ENCODE measurements around the gene C2CD2.

GRCh38 chr21:41933313-41934079, 20.3 kb downstream of the C2CD2 start:
- TF ChIP-seq, protein P1, sequence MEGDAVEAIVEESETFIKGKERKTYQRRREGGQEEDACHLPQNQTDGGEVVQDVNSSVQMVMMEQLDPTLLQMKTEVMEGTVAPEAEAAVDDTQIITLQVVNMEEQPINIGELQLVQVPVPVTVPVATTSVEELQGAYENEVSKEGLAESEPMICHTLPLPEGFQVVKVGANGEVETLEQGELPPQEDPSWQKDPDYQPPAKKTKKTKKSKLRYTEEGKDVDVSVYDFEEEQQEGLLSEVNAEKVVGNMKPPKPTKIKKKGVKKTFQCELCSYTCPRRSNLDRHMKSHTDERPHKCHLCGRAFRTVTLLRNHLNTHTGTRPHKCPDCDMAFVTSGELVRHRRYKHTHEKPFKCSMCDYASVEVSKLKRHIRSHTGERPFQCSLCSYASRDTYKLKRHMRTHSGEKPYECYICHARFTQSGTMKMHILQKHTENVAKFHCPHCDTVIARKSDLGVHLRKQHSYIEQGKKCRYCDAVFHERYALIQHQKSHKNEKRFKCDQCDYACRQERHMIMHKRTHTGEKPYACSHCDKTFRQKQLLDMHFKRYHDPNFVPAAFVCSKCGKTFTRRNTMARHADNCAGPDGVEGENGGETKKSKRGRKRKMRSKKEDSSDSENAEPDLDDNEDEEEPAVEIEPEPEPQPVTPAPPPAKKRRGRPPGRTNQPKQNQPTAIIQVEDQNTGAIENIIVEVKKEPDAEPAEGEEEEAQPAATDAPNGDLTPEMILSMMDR (IDR thresholded peaks at IDR 0.05): peak in 2 of 7 experiments; percentile 12 to 21
- TF ChIP-seq POLR2A (IDR thresholded peaks at IDR 0.05): no peak

Measured in body of pancreas (tissue), 4 donors.